DND-41 (cell line): ENCODE data around the gene BICDL2.

Experiments used
- EZH2 ChIP-seq: IDR thresholded peaks from 3 replicates; pipeline ENCODE4 v1.6.1; 2012; ENCODE audit warnings: borderline replicate concordance, low read depth, mild to moderate bottlenecking, moderate library complexity, low read length, inconsistent platforms; ENCODE audit not compliant: severe bottlenecking
- TF ChIP-seq, protein P1 (sequence below): IDR thresholded peaks from 2 replicates; pipeline ENCODE4 v1.5.1; 2012; ENCODE audit warnings: borderline replicate concordance, low read length, moderate library complexity, mild to moderate bottlenecking; ENCODE audit not compliant: poor library complexity, severe bottlenecking; ENCODE audit errors: extremely low read depth

DNA sequence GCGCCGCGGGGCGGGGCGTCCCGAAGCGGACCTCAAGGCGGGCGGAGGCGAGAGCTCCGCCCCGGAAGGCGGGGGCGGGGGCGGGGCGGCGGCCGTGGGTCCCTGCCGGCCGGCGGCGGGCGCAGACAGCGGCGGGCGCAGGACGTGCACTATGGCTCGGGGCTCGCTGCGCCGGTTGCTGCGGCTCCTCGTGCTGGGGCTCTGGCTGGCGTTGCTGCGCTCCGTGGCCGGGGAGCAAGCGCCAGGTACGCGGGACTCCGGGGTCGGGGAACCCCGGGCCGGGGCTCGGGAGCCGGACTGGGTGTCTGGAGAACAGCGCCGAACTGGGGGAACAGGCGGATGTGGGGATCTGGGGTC lies 16.5 kb downstream of the BICDL2 start, which contains the start of gene TNFRSF12A:
- no peak for TF ChIP-seq EZH2
- TF ChIP-seq, protein P1, sequence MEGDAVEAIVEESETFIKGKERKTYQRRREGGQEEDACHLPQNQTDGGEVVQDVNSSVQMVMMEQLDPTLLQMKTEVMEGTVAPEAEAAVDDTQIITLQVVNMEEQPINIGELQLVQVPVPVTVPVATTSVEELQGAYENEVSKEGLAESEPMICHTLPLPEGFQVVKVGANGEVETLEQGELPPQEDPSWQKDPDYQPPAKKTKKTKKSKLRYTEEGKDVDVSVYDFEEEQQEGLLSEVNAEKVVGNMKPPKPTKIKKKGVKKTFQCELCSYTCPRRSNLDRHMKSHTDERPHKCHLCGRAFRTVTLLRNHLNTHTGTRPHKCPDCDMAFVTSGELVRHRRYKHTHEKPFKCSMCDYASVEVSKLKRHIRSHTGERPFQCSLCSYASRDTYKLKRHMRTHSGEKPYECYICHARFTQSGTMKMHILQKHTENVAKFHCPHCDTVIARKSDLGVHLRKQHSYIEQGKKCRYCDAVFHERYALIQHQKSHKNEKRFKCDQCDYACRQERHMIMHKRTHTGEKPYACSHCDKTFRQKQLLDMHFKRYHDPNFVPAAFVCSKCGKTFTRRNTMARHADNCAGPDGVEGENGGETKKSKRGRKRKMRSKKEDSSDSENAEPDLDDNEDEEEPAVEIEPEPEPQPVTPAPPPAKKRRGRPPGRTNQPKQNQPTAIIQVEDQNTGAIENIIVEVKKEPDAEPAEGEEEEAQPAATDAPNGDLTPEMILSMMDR: no peak
